GM18505 (cell line): ENCODE data around the gene SPPL3.
"Not testable (repeated sequence)": the region's sequence is repeated elsewhere in the genome, so short reads cannot be mapped to it uniquely, and the experiment has no call there.

Experiments used
- ATAC-seq: cut with Tn5 transposase; IDR thresholded peaks from one replicate; pipeline ENCODE4 v1.9.1; 2021; ENCODE audit not compliant: unreplicated experiment
- POLR2A ChIP-seq: IDR thresholded peaks from 4 replicates; pipeline ENCODE4 v1.6.1; 2011; ENCODE audit warnings: borderline replicate concordance; ENCODE audit not compliant: insufficient read depth, insufficient read length; ENCODE audit errors: extremely low read depth

Gene SPPL3

GRCh38 chr12:120799243-120800045 lies 104.7 kb downstream of the SPPL3 start:
- no peak for TF ChIP-seq POLR2A
- ATAC-seq: no peak

GRCh38 chr12:120798696-120799095 lies 105.5 kb downstream of the SPPL3 start:
- no peak for TF ChIP-seq POLR2A
- ATAC-seq: no peak

DNA sequence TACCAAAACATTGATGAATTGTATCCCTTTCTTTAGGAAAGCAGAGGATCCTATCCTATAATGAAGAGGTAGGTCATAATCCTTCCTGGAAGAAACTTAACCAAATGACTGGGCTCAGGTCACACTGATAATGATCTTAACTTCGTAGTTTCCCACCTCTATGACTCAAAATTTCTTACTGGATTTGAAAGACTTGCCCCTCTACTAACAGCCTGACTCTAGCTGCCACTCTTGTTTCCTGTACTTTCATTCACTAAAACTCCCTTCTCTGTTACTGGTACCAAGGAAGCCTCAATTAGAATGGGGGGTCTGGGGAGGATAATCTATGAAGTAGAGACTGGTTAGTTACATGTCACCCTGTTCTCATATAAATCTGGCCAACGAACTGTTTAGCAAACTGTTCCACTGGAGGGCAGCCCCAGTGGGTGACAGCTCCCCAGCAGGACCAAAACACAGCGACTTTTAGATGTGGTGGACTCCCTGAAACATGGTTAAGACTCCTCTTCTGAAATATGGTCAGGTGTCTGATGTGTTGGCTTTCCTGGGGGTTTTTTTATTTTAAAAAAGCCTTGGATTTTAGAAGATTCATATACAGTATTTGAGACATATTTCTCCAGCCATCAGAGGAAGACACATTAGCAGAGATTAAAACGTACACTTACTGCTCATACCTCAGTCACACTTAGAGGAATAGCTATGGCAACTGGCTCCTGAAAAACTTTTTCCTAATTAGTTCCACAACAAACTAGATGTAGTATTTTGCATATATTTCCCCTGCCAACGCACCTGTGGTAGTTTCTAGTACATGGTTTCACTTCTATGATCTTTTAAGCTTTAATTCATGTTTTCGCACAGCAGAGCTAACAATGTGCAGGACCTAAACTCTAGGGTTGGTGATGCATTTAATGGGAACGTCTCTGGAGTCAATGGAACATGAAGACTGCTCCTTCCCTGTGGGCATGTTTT lies 106.2 kb downstream of the SPPL3 start:
- TF ChIP-seq POLR2A: no peak
- no peak for ATAC-seq

- no peak for ATAC-seq
- no peak for TF ChIP-seq POLR2A
Observed at GRCh38 chr12:120795441-120796178, 108.5 kb downstream of the SPPL3 start.

- ATAC-seq: no peak
- no peak for TF ChIP-seq POLR2A
Observed at GRCh38 chr12:120793357-120793756, 110.8 kb downstream of the SPPL3 start.

DNA sequence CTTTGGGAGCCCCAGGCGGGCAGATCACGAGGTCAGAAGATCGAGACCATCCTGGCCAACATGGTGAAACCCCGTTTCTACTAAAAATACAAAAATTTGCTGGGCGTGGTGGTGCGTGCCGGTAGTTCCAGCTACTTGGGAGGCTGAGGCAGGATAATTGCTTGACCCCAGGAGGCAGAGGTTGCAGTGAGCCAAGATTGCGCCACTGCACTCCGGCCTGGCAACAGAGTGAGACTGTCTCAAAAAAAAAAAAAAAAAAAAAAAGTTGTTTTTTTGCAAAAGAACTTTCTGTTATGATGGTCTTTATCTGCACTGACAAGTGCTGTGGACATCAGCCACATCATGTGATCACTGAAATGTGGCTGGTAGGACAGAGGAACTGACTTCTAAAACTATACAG lies 111.7 kb downstream of the SPPL3 start:
- ATAC-seq: not testable (repeated sequence)

GRCh38 chr12:120791669-120792176 lies 112.4 kb downstream of the SPPL3 start:
- ATAC-seq: no peak
- TF ChIP-seq POLR2A: no peak

DNA sequence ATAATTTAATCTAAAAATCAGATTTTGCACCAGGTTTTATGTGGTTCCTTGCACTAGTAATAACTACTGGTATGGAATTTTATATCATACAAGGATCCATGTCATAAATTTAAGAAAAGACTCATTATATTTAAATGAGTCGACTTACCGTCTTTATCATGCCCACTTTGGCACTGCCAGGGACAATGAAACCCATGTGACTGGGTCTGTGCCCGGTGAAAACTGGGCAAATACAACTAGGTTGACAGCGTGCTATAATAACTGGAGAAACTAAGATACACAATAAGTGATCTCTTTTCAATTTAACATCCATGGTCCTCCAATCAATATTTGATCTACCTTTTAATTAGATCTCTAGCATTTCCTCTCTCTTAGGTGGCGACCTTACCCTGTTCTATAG lies 114.0 kb downstream of the SPPL3 start:
- TF ChIP-seq POLR2A: no peak
- no peak for ATAC-seq

- no peak for ATAC-seq
Observed at GRCh38 chr12:120787889-120788288, 116.3 kb downstream of the SPPL3 start.

GRCh38 chr12:120784804-120785203 lies 119.4 kb downstream of the SPPL3 start:
- ATAC-seq: no peak
- no peak for TF ChIP-seq POLR2A

More at GRCh38 chr12:120787889-120788288, 116.3 kb downstream of the SPPL3 start:
- no peak for TF ChIP-seq POLR2A

DNA sequence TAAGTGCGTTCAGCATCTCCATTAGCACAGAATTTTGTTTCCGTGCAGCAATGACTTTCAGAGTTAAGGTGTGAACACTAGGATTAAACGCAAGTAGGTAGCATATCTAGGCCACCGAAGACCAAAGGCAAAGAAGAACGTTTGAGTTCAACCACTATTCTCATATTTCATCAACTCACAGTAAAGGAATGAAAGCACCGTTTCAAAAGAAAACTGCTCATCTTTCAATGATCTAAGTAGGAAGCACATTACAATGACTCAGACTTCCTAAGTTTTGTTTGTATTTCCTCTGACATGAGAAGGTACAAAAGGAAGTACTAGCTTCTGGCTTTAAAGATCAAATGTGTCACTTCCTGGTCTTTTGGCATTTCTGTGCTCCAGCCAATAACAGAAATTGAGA lies 121.0 kb downstream of the SPPL3 start:
- no peak for TF ChIP-seq POLR2A
- ATAC-seq: no peak

GRCh38 chr12:120775862-120776552 lies 128.2 kb downstream of the SPPL3 start:
- no peak for TF ChIP-seq POLR2A
- ATAC-seq: no peak

GRCh38 chr12:120774169-120774916 lies 129.8 kb downstream of the SPPL3 start:
- TF ChIP-seq POLR2A: no peak
- no peak for ATAC-seq
